ENCODE measurements around the gene MORN2. TPM values are rescaled to one million over a fixed set of nuclear protein-coding genes. Genes with fewer than 3 reads are reported as not detected.

Gene MORN2
- total RNA-seq, 1 donor from 2014 or later = 12.0 TPM

- H3K27ac ChIP-seq (ENCODE audit: low read depth, low read length) = no peak overlapping the region
- no peaks in the 10 kb centered on the region for H3K27me3 ChIP-seq (ENCODE audit: control insufficient read depth in 3 of 3, insufficient read depth in 3 of 3, low read length in 3 of 3)
- H3K4me1 ChIP-seq (ENCODE audit: control insufficient read depth in 3 of 3, insufficient read depth in 3 of 3, low read length in 3 of 3) = peaks cover 0 to 3% (median 0%) of the 10 kb centered on the region in 3 donors
- no peak overlapping the region for H3K4me3 ChIP-seq (ENCODE audit: low read length in 3 of 3)
- H3K36me3 ChIP-seq (ENCODE audit: control insufficient read depth in 3 of 3, insufficient read depth in 3 of 3, low read length in 3 of 3) = no peaks in the 10 kb centered on the region
- no peak overlapping the region for H3K9ac ChIP-seq (ENCODE audit: low read depth in 1 of 3, low read length in 3 of 3)
- H3K9me3 ChIP-seq (ENCODE audit: control insufficient read depth in 3 of 3, low read length in 3 of 3) = no peaks in the 10 kb centered on the region
These were observed 35.4 kb downstream of the MORN2 start for GRCh38 chr2:38911191-38911590.

DNA sequence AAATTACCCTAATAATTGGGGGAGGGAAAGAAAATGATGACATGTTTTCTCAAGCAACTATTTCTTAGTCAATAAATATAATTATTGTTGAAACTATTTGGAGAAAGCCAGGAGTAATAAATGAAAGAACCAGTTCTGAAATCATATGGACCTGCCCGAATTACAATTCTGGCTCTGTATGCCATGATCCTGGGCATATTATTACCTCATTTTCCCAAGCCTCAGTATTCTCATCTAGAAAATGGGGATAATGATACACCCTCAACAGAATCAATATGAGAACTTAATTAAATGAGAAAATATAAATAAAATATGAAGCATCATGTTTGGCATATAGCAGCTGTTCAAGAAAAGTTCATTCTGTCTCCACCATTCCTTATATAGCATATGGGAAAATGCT is 36.8 kb downstream of the MORN2 start:
- no peak overlapping the region for H3K9ac ChIP-seq (ENCODE audit: low read depth in 1 of 3, low read length in 3 of 3)

GRCh38 chr2:38922389-38922788 is 46.6 kb downstream of the MORN2 start:
- Histone ChIP-seq H3K9ac (ENCODE audit: low read depth in 1 of 3, low read length in 3 of 3) (no peak overlapping the region), H3K36me3 (ENCODE audit: control insufficient read depth in 3 of 3, insufficient read depth in 3 of 3, low read length in 3 of 3) (no peaks in the 10 kb centered on the region), H3K27me3 (ENCODE audit: control insufficient read depth in 3 of 3, insufficient read depth in 3 of 3, low read length in 3 of 3) (no peaks in the 10 kb centered on the region), H3K4me3 (ENCODE audit: low read length in 3 of 3) (no peak overlapping the region), H3K9me3 (ENCODE audit: control insufficient read depth in 3 of 3, low read length in 3 of 3) (no peaks in the 10 kb centered on the region), H3K27ac (ENCODE audit: low read depth, low read length) (no peak overlapping the region), H3K4me1 (ENCODE audit: control insufficient read depth in 3 of 3, insufficient read depth in 3 of 3, low read length in 3 of 3) (peaks cover 0 to 6% (median 4%) of the 10 kb centered on the region in 3 donors)

More for the DNA sequence above, 36.8 kb downstream of the MORN2 start:
- Histone ChIP-seq H3K4me1 (ENCODE audit: control insufficient read depth in 3 of 3, insufficient read depth in 3 of 3, low read length in 3 of 3) (peaks cover 0 to 3% (median 0%) of the 10 kb centered on the region in 3 donors), H3K36me3 (ENCODE audit: control insufficient read depth in 3 of 3, insufficient read depth in 3 of 3, low read length in 3 of 3) (no peaks in the 10 kb centered on the region), H3K27me3 (ENCODE audit: control insufficient read depth in 3 of 3, insufficient read depth in 3 of 3, low read length in 3 of 3) (no peaks in the 10 kb centered on the region), H3K27ac (ENCODE audit: low read depth, low read length) (peak overlapping the region; percentile 16), H3K4me3 (ENCODE audit: low read length in 3 of 3) (no peak overlapping the region), H3K9me3 (ENCODE audit: control insufficient read depth in 3 of 3, low read length in 3 of 3) (no peaks in the 10 kb centered on the region)

- H3K27me3 ChIP-seq (ENCODE audit: control insufficient read depth in 3 of 3, insufficient read depth in 3 of 3, low read length in 3 of 3) = no peaks in the 10 kb centered on the region
- no peak overlapping the region for H3K9ac ChIP-seq (ENCODE audit: low read depth in 1 of 3, low read length in 3 of 3)
- H3K4me1 ChIP-seq (ENCODE audit: control insufficient read depth in 3 of 3, insufficient read depth in 3 of 3, low read length in 3 of 3) = peaks cover 0 to 6% (median 4%) of the 10 kb centered on the region in 3 donors
- no peak overlapping the region for H3K4me3 ChIP-seq (ENCODE audit: low read length in 3 of 3)
- peak overlapping the region; percentile 1 for H3K27ac ChIP-seq (ENCODE audit: low read depth, low read length)
- H3K9me3 ChIP-seq (ENCODE audit: control insufficient read depth in 3 of 3, low read length in 3 of 3) = no peaks in the 10 kb centered on the region
- H3K36me3 ChIP-seq (ENCODE audit: control insufficient read depth in 3 of 3, insufficient read depth in 3 of 3, low read length in 3 of 3) = no peaks in the 10 kb centered on the region
These were observed 47.1 kb downstream of the MORN2 start for GRCh38 chr2:38922902-38923301.

DNA sequence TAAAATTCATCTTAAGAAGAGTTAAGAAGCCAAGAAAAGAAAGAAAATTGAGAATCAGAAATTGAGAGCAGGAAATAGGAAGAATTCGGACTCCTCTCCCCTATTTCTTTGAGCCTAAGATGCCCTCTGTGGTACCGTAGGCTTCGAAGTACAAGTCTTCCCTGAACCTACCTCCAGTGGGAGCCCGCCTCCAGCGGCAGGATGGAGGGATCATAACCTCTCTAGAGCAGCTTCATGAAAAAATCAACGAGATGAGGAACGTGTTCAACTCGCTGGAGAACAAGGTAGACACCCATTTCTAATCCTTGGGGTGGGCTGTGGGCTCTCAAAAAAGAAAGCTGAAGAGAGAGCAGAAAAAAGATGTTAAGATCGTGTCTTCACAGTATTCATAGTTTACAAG is 50.2 kb downstream of the MORN2 start:
- H3K4me1 ChIP-seq (ENCODE audit: control insufficient read depth in 3 of 3, insufficient read depth in 3 of 3, low read length in 3 of 3) = peaks cover 0 to 6% (median 4%) of the 10 kb centered on the region in 3 donors
- no peak overlapping the region for H3K27ac ChIP-seq (ENCODE audit: low read depth, low read length)
- no peak overlapping the region for H3K4me3 ChIP-seq (ENCODE audit: low read length in 3 of 3)
- H3K36me3 ChIP-seq (ENCODE audit: control insufficient read depth in 3 of 3, insufficient read depth in 3 of 3, low read length in 3 of 3) = no peaks in the 10 kb centered on the region
- no peaks in the 10 kb centered on the region for H3K9me3 ChIP-seq (ENCODE audit: control insufficient read depth in 3 of 3, low read length in 3 of 3)
- no peak overlapping the region for H3K9ac ChIP-seq (ENCODE audit: low read depth in 1 of 3, low read length in 3 of 3)
- H3K27me3 ChIP-seq (ENCODE audit: control insufficient read depth in 3 of 3, insufficient read depth in 3 of 3, low read length in 3 of 3) = no peaks in the 10 kb centered on the region

DNA sequence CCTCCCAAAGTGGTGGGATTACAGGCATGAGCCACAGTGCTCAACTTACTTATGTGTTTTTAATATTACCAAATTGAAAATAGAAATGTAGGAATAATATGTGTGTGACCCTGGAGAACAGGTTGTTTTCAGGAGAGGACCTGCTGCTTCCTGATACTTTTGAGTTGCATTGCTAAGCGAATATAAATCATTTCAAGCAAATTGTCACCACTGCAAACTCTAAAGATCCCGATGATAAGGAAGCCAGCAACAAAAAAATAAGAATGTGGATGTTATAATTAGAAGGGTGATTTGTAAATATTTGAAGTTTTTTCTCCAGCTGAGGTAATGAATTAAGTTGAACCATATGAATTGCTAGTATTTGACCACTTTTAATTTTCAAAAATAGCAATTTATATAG is 54.8 kb downstream of the MORN2 start:
- H3K4me3 ChIP-seq (ENCODE audit: low read length in 3 of 3) = no peak overlapping the region
- no peak overlapping the region for H3K27ac ChIP-seq (ENCODE audit: low read depth, low read length)
- H3K36me3 ChIP-seq (ENCODE audit: control insufficient read depth in 3 of 3, insufficient read depth in 3 of 3, low read length in 3 of 3) = no peaks in the 10 kb centered on the region
- no peaks in the 10 kb centered on the region for H3K9me3 ChIP-seq (ENCODE audit: control insufficient read depth in 3 of 3, low read length in 3 of 3)
- no peaks in the 10 kb centered on the region for H3K27me3 ChIP-seq (ENCODE audit: control insufficient read depth in 3 of 3, insufficient read depth in 3 of 3, low read length in 3 of 3)
- H3K9ac ChIP-seq (ENCODE audit: low read depth in 1 of 3, low read length in 3 of 3) = no peak overlapping the region
- H3K4me1 ChIP-seq (ENCODE audit: control insufficient read depth in 3 of 3, insufficient read depth in 3 of 3, low read length in 3 of 3) = no peaks in the 10 kb centered on the region

Small RNAs within 50 kb of the gene (small RNA-seq; reads per million reads assigned to genes)
- gene RNU6-851P = not detected

Other genes starting within 250 kb of the MORN2 start
- gene GALM, start 209.9 kb upstream of the MORN2 start, total RNA-seq = 18.3 TPM
- gene SRSF7, start 124.6 kb upstream of the MORN2 start, total RNA-seq = 79.9 TPM
- gene GEMIN6, start 97.8 kb upstream of the MORN2 start, total RNA-seq = 9.9 TPM
- gene DHX57, start within 50 bp of the MORN2 start, total RNA-seq = 21.9 TPM
- under 0.01 TPM for gene ARHGEF33, start 13.9 kb downstream of the MORN2 start, total RNA-seq
- gene SOS1, start 245.1 kb downstream of the MORN2 start, total RNA-seq = 14.1 TPM